Thymus (tissue), 11 donors: ENCODE data around the gene AACS. TPM values are rescaled to one million over a fixed set of nuclear protein-coding genes. Genes with fewer than 3 reads are reported as not detected.
"Not testable (repeated sequence)": the region's sequence is repeated elsewhere in the genome, so short reads cannot be mapped to it uniquely, and the experiment has no call there.

ENCODE experiments used
- DNase-seq, 9 donors: peaks; one replicate each; pipeline ENCODE4 v3.0.0-alpha.2; 2013; ENCODE audit warnings: low spot score in 9 of 9, low read depth in 6 of 9, missing footprints in 1 of 9
- H3K27ac ChIP-seq, 2 donors: one replicate each; pipeline ENCODE4 v1.5.1; 2013; ENCODE audit warnings: control low read depth in 1 of 2, low read depth in 1 of 2, low read length in 1 of 2, mild to moderate bottlenecking in 1 of 2, moderate library complexity in 1 of 2
- H3K27me3 ChIP-seq, 2 donors: one replicate each; pipeline ENCODE4 v1.5.1; 2013; ENCODE audit warnings: low read length in 1 of 2; ENCODE audit not compliant: control insufficient read depth in 2 of 2, insufficient read depth in 1 of 2
- H3K36me3 ChIP-seq, 2 donors: one replicate each; pipeline ENCODE4 v1.5.1; 2013; ENCODE audit warnings: low read length in 1 of 2, mild to moderate bottlenecking in 1 of 2, moderate library complexity in 1 of 2; ENCODE audit not compliant: control insufficient read depth in 2 of 2, insufficient read depth in 2 of 2
- H3K4me1 ChIP-seq, 2 donors: one replicate each; pipeline ENCODE4 v1.5.1; 2013; ENCODE audit warnings: low read length in 2 of 2; ENCODE audit not compliant: control insufficient read depth in 2 of 2, insufficient read depth in 2 of 2
- H3K4me3 ChIP-seq, 2 donors: one replicate each; pipeline ENCODE4 v1.5.1; 2013; ENCODE audit warnings: low read length in 2 of 2, control low read depth in 1 of 2, mild to moderate bottlenecking in 1 of 2
- H3K9me3 ChIP-seq, 2 donors: one replicate each; pipeline ENCODE4 v1.5.1; 2013; ENCODE audit warnings: low read length in 1 of 2, mild to moderate bottlenecking in 1 of 2; ENCODE audit not compliant: control insufficient read depth in 2 of 2, insufficient read depth in 1 of 2
- WGBS: extraction: QIAGEN DNeasy Blood & Tissue Kit; methylation state at CpG from one replicate; pipeline ENCODE4 v1.1.7; 2013; 5-methylcytosine and 5-hydroxymethylcytosine counted together
- polyA plus RNA-seq: library from polyadenylated mRNA; stranded (reverse); fragments of 200-250 nt; gene quantifications from one replicate; pipeline ENCODE4 v1.2.3, GENCODE V29; 2013
- total RNA-seq: library from RNA; stranded (reverse); fragments of 120-200 nt; gene quantifications from one replicate; pipeline ENCODE4 v1.2.4, GENCODE V29; 2013
- donor health status: healthy.

Gene AACS
- total and polyA plus RNA-seq, 2 donors, result 10.2 to 17.0 TPM

GRCh38 chr12:125050446-125050845 lies 14.8 kb upstream of the AACS start:
- H3K9me3 ChIP-seq, result peaks cover 0 to 10% of the 10 kb centered on the region in 2 donors
- peaks cover 4 to 8% of the 10 kb centered on the region in 2 donors for H3K4me1 ChIP-seq
- no peaks in the 10 kb centered on the region for H3K36me3 ChIP-seq
- H3K27me3 ChIP-seq, result no peaks in the 10 kb centered on the region
- H3K27ac ChIP-seq, result no peak overlapping the region
- DNase-seq, result no peak
- WGBS, result 92% methylated on average over 10 of the region's 10 CpGs
- H3K4me3 ChIP-seq, result no peak overlapping the region

DNA sequence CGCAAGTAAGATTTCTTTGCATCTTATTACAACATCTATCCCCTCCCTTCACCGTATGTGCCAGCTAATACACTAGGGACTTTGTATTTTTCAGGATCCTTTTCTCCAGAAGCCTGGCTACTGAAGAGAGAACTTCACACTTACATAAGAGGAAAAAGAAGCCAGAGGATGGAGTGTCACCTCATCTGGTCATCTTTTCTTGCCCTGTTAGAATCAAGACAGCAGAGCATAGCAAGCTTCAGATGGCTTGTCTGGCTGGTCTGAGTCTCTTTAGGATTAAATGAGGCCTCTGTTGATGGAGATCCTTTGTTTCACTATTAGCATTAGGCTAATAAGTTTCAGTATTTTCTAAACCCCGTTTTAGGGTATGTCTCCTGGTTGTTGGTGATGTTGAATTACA lies 14.4 kb upstream of the AACS start:
- H3K27me3 ChIP-seq, result no peaks in the 10 kb centered on the region
- peaks cover 4 to 8% of the 10 kb centered on the region in 2 donors for H3K4me1 ChIP-seq
- DNase-seq, result no peak
- H3K27ac ChIP-seq, result no peak overlapping the region
- WGBS, result 93% methylated on average over 3 of the region's 3 CpGs
- peaks cover 0 to 10% of the 10 kb centered on the region in 2 donors for H3K9me3 ChIP-seq
- H3K4me3 ChIP-seq, result no peak overlapping the region
- H3K36me3 ChIP-seq, result no peaks in the 10 kb centered on the region

- no peak for DNase-seq
- no peaks in the 10 kb centered on the region for H3K36me3 ChIP-seq
- 83% methylated on average over 8 of the region's 8 CpGs for WGBS
- H3K4me1 ChIP-seq, result peaks cover 4 to 8% of the 10 kb centered on the region in 2 donors
- H3K27me3 ChIP-seq, result no peaks in the 10 kb centered on the region
- H3K27ac ChIP-seq, result no peak overlapping the region
- H3K9me3 ChIP-seq, result peaks cover 0 to 10% of the 10 kb centered on the region in 2 donors
- H3K4me3 ChIP-seq, result no peak overlapping the region
Measured at GRCh38 chr12:125053821-125054220, 11.4 kb upstream of the AACS start.

DNA sequence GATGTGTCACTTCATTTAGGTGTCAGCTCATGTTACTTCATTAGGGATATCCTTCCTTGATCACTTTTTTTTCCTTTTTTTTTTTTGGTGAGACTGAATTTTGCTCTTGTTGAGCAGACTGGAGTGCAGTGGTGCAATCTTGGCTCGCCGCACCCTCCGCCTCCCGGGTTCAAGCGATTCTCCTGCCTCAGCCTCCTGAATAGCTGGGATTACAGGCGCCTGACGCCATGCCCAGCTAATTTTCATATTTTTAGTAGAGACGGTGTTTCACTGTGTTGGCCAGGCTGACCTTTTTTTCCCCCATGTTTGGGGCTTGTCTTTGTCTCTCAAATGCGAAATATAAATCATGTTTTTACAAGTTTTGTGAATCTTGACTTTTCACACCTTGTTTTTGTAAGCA lies 9.6 kb upstream of the AACS start:
- H3K27me3 ChIP-seq, result no peaks in the 10 kb centered on the region
- no peak for DNase-seq
- no peaks in the 10 kb centered on the region for H3K4me1 ChIP-seq
- WGBS, result 99% methylated on average over 9 of the region's 9 CpGs
- no peaks in the 10 kb centered on the region for H3K36me3 ChIP-seq
- peaks cover 0 to 6% of the 10 kb centered on the region in 2 donors for H3K9me3 ChIP-seq
- no peak overlapping the region for H3K4me3 ChIP-seq
- H3K27ac ChIP-seq, result no peak overlapping the region

GRCh38 chr12:125056306-125056705 lies 8.9 kb upstream of the AACS start:
- H3K4me3 ChIP-seq, result no peak overlapping the region
- H3K27me3 ChIP-seq, result no peaks in the 10 kb centered on the region
- no peak overlapping the region for H3K27ac ChIP-seq
- 95% methylated on average over 14 of the region's 14 CpGs for WGBS
- peaks cover 0 to 6% of the 10 kb centered on the region in 2 donors for H3K9me3 ChIP-seq
- DNase-seq, result no peak
- no peaks in the 10 kb centered on the region for H3K4me1 ChIP-seq
- no peaks in the 10 kb centered on the region for H3K36me3 ChIP-seq

DNA sequence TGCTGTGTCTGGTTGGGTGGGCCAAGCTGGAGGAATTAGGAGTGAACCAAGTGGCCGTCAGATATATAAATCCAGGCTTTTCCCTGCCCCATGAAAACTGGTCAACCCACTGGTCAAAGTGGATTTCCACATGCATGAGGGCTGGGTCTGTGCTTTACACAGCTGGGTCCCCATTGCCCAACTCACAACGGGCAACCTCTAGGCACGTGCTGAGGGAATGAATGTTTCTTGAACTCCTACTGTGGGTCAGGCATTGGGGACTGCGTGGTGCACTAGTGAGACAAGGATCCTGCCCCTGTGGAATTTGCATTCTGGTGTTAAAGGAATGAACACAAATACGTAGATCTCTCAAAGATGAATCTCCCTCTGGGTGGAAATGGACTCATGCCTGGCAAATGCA lies 7.5 kb upstream of the AACS start:
- Histone ChIP-seq H3K9me3 (peaks cover 0 to 11% of the 10 kb centered on the region in 2 donors), H3K4me3 (no peak overlapping the region), H3K36me3 (no peaks in the 10 kb centered on the region), H3K27me3 (no peaks in the 10 kb centered on the region), H3K4me1 (no peaks in the 10 kb centered on the region), H3K27ac (no peak overlapping the region)
- DNase-seq, result no peak
- 95% methylated on average over 5 of the region's 5 CpGs for WGBS

GRCh38 chr12:125061229-125061628 lies 4.0 kb upstream of the AACS start:
- Histone ChIP-seq H3K9me3 (peaks cover 0 to 4% of the 10 kb centered on the region in 2 donors), H3K36me3 (no peaks in the 10 kb centered on the region), H3K4me1 (peaks cover 7 to 11% of the 10 kb centered on the region in 2 donors), H3K27ac (no peak overlapping the region), H3K27me3 (peaks cover 0 to 3% of the 10 kb centered on the region in 2 donors), H3K4me3 (no peak overlapping the region)
- DNase-seq, result no peak
- WGBS, result 99% methylated on average over 3 of the region's 3 CpGs

GRCh38 chr12:125063522-125063921 lies 1.7 kb upstream of the AACS start:
- H3K9me3 ChIP-seq, DNase-seq, H3K4me3 ChIP-seq, H3K27ac ChIP-seq, H3K36me3 ChIP-seq, H3K27me3 ChIP-seq: not testable (repeated sequence)
- peaks cover 7 to 11% of the 10 kb centered on the region in 2 donors for H3K4me1 ChIP-seq
- WGBS, result 95% methylated on average over 4 of the region's 4 CpGs

DNA sequence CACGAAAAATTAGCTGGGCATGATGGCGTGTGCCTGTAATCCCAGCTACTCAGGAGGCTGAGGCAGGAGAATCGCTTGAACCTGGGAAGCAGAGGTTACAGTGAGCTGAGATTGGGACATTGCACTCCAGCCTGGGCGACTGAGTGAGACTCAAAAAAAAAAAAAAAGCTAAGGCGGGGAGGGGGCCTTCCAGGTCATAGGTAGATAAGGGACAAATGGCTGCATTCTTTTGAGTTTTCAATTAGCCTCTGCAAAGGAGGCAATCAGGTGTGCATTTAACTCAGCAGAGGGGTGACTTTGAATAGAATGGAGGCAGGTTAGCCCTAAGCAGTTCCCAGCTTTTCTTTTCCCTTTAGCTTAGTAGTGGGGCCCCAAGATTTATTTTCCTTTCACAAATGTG lies 743 bp upstream of the AACS start:
- DNase-seq, result peak in 1 of 9 donors; percentile 6
- Histone ChIP-seq H3K4me1 (peaks cover 7 to 11% of the 10 kb centered on the region in 2 donors), H3K27me3 (peaks cover 0 to 3% of the 10 kb centered on the region in 2 donors), H3K27ac (no peak overlapping the region), H3K36me3 (no peaks in the 10 kb centered on the region), H3K4me3 (peak overlapping the region in 1 of 2 donors; percentile 97), H3K9me3 (peaks cover 0 to 4% of the 10 kb centered on the region in 2 donors)
- WGBS, result 67% methylated on average over 5 of the region's 5 CpGs
